ENCODE results near the gene POLR3C. TPM values are rescaled to one million over a fixed set of nuclear protein-coding genes. Genes with fewer than 3 reads are reported as not detected.
A peak's percentile ranks its signal among the peaks of the same experiment; 100 is the strongest.

The POLR3C gene
- total and polyA plus RNA-seq, 2 of the 13 experiments (the other 11 are each of a cell fraction or from before 2014, with no cell fraction given): 15.5 to 24.3 TPM

DNA sequence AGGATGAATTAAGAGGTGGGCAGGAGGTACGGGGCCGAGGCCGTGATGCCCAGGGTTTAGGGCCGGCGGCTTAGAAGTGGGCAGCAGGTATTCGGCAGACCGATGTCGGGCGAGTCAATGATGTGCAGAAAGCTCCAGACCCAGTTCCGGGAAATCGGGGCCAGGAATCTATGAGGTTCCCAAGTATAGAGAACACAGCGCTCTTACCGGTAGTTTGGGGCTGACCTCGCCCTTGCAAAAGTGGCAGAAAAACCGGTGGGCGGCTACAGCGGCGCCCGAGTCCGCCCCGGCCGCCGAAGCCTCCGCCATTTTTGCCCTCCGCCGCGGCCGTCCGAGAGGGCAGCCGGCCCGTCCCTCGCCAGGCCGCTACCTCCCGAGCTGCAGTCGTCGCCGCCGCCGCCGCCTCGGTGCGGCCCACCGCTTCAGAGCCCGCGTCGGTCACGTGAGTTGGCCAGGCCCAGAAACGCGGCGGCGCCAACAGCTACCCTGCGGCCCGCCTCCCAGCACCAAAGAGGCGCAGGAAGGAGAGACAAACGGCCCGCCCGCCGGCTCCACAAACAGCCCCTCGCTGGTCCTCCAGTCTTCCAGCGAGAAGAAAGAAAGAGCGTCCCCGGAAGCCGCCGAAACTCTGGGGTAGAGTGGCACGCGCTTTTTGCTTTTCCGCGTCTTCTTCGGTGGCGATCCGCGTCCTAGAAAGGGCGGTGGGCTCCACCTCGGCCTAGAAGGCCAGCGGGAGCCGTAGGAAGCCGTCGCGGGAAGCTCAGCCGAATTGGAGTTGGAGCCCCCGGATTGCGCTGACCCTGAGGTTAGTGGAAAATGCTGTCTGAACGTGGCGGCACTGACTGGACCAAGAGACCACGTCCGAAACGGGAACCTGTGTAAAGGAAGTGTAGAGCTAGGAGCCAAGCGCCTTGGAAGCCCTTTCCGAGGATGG is at the start of gene POLR3C, which contains the start of gene RNF115 (continued):
- TF ChIP-seq, protein P1, sequence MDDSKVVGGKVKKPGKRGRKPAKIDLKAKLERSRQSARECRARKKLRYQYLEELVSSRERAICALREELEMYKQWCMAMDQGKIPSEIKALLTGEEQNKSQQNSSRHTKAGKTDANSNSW (CRISPR knock-in tag; IDR thresholded peaks at IDR 0.05; ENCODE audit: borderline replicate concordance): peak; percentile 29; the same call in 1 of the 2 replicates
- TF ChIP-seq FOXK1 (CRISPR knock-in tag; IDR thresholded peaks at IDR 0.05; ENCODE audit: borderline replicate concordance, low read depth): 0 out of 2 replicates have a peak, but pooled peaks have one; percentile 12
- TF ChIP-seq IKZF4 (CRISPR knock-in tag; IDR thresholded peaks at IDR 0.05; ENCODE audit: borderline replicate concordance, low read depth, not compliant biosample characterization): no peak
- peak; percentile 67; the same call in 1 of the 2 replicates for TF ChIP-seq ZNF430 (CRISPR knock-in tag; IDR thresholded peaks at IDR 0.05)
- TF ChIP-seq, protein P2, sequence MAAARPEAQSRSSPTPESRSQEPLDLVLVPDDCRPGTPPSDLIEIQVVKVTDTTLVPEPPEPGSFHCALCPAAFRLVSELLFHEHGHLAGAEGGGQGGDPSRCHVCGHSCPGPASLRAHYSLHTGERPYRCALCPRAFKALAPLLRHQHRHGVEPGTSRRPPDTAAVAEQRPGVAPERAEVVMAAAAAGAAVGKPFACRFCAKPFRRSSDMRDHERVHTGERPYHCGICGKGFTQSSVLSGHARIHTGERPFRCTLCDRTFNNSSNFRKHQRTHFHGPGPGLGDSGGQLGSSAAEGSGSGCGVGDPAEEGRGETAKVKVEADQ (CRISPR knock-in tag; IDR thresholded peaks at IDR 0.05; ENCODE audit: borderline replicate concordance): no peak
- no peak for TF ChIP-seq NKX3-1 (CRISPR knock-in tag; IDR thresholded peaks at IDR 0.05)
- TF ChIP-seq ZNF234 (CRISPR knock-in tag; conservative IDR thresholded peaks at IDR 0.05): 0 out of 2 replicates have a peak, but pooled peaks have one; percentile 59
- no peak for TF ChIP-seq ZNF510 (CRISPR knock-in tag; IDR thresholded peaks at IDR 0.05; ENCODE audit: low read depth)
- TF ChIP-seq CBX1 (IDR thresholded peaks at IDR 0.05; ENCODE audit: low read depth): no peak
- peak; percentile 67; the same call in 1 of the 2 replicates for TF ChIP-seq GFI1 (CRISPR knock-in tag; IDR thresholded peaks at IDR 0.05; ENCODE audit: borderline replicate concordance)
- TF ChIP-seq, protein P3, sequence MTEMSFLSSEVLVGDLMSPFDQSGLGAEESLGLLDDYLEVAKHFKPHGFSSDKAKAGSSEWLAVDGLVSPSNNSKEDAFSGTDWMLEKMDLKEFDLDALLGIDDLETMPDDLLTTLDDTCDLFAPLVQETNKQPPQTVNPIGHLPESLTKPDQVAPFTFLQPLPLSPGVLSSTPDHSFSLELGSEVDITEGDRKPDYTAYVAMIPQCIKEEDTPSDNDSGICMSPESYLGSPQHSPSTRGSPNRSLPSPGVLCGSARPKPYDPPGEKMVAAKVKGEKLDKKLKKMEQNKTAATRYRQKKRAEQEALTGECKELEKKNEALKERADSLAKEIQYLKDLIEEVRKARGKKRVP (CRISPR knock-in tag; IDR thresholded peaks at IDR 0.05): 0 out of 4 replicates have a peak, but pooled peaks of 1 of the 2 experiments have one; percentile 37
- TF ChIP-seq HOXD1 (CRISPR knock-in tag; IDR thresholded peaks at IDR 0.05): peak; percentile 89
- peak; percentile 71 for TF ChIP-seq REPIN1 (CRISPR knock-in tag; IDR thresholded peaks at IDR 0.05; ENCODE audit: borderline replicate concordance, low read depth)
- TF ChIP-seq AKAP8 (CRISPR knock-in tag; IDR thresholded peaks at IDR 0.05): peak; percentile 83; the same call in 1 of the 2 replicates
- TF ChIP-seq ZNF136 (CRISPR knock-in tag; IDR thresholded peaks at IDR 0.05; ENCODE audit: low read depth): no peak
- TF ChIP-seq, protein P4, sequence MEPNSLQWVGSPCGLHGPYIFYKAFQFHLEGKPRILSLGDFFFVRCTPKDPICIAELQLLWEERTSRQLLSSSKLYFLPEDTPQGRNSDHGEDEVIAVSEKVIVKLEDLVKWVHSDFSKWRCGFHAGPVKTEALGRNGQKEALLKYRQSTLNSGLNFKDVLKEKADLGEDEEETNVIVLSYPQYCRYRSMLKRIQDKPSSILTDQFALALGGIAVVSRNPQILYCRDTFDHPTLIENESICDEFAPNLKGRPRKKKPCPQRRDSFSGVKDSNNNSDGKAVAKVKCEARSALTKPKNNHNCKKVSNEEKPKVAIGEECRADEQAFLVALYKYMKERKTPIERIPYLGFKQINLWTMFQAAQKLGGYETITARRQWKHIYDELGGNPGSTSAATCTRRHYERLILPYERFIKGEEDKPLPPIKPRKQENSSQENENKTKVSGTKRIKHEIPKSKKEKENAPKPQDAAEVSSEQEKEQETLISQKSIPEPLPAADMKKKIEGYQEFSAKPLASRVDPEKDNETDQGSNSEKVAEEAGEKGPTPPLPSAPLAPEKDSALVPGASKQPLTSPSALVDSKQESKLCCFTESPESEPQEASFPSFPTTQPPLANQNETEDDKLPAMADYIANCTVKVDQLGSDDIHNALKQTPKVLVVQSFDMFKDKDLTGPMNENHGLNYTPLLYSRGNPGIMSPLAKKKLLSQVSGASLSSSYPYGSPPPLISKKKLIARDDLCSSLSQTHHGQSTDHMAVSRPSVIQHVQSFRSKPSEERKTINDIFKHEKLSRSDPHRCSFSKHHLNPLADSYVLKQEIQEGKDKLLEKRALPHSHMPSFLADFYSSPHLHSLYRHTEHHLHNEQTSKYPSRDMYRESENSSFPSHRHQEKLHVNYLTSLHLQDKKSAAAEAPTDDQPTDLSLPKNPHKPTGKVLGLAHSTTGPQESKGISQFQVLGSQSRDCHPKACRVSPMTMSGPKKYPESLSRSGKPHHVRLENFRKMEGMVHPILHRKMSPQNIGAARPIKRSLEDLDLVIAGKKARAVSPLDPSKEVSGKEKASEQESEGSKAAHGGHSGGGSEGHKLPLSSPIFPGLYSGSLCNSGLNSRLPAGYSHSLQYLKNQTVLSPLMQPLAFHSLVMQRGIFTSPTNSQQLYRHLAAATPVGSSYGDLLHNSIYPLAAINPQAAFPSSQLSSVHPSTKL (CRISPR knock-in tag; IDR thresholded peaks at IDR 0.05): peak; percentile 38; the same call in 1 of the 2 replicates
- peak; percentile 41; the same call in 1 of the 2 replicates for TF ChIP-seq POGZ (CRISPR knock-in tag; IDR thresholded peaks at IDR 0.05)
- TF ChIP-seq, protein P5, sequence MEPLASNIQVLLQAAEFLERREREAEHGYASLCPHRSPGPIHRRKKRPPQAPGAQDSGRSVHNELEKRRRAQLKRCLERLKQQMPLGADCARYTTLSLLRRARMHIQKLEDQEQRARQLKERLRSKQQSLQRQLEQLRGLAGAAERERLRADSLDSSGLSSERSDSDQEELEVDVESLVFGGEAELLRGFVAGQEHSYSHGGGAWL (CRISPR knock-in tag; IDR thresholded peaks at IDR 0.05): peak; percentile 79
- TF ChIP-seq ZNF160 (CRISPR knock-in tag; IDR thresholded peaks at IDR 0.05): peak; percentile 56; the same call in 1 of the 2 replicates
- TF ChIP-seq ZBTB1 (CRISPR knock-in tag; IDR thresholded peaks at IDR 0.05; ENCODE audit: borderline replicate concordance): no peak
- no peak; the same call in 1 of the 2 replicates for TF ChIP-seq ZNF790 (CRISPR knock-in tag; IDR thresholded peaks at IDR 0.05; ENCODE audit: borderline replicate concordance)
- no peak for TF ChIP-seq KAT2B (IDR thresholded peaks at IDR 0.05; ENCODE audit: borderline replicate concordance, low read depth, low read length)
